CD4-positive, alpha-beta T cell treated with Interferon gamma for 1 hour (primary cell): Measurements from ENCODE around the gene BAAT.

ENCODE experiments used
- DNase-seq: peaks from one replicate; pipeline ENCODE4 v3.0.0-alpha.2; 2020

BAAT gene

GRCh38 chr9:101398068-101398929 lies 13.5 kb upstream of the BAAT start, which contains the start of the genes MRPL50 and ZNF189:
TSS of gene MRPL50 (minus strand) at chr9:101398618. CDS start at chr9:101398592, 26 bp downstream.
TSS of gene ZNF189 (plus strand) at chr9:101398851. CDS start at chr9:101399157, 306 bp downstream.
- DNase-seq: peak; percentile 99

GRCh38 chr9:101397746-101398067 lies 12.9 kb upstream of the BAAT start:
- DNase-seq: no peak

DNA sequence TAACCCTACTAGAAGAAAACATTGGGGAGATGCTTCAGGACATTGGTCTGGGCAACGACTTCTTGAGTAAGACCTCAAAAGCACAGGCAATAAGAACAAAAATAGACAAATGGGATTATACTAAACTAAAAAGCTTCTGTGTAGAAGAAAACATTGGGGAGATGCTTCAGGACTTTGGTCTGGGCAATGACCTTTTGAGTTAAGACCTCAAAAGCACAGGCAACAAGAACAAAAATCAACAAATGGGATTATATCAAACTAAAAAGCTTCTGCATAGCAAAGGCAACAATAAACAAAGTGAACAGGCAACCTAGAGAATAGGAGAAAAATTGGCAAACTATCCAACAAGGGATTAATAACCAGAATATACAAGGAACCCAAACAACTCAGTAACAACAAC lies 9.9 kb upstream of the BAAT start:
- no peak for DNase-seq

GRCh38 chr9:101393135-101393534 lies 8.3 kb upstream of the BAAT start:
- DNase-seq: no peak

GRCh38 chr9:101388507-101388993 lies 3.7 kb upstream of the BAAT start:
- no peak for DNase-seq

DNA sequence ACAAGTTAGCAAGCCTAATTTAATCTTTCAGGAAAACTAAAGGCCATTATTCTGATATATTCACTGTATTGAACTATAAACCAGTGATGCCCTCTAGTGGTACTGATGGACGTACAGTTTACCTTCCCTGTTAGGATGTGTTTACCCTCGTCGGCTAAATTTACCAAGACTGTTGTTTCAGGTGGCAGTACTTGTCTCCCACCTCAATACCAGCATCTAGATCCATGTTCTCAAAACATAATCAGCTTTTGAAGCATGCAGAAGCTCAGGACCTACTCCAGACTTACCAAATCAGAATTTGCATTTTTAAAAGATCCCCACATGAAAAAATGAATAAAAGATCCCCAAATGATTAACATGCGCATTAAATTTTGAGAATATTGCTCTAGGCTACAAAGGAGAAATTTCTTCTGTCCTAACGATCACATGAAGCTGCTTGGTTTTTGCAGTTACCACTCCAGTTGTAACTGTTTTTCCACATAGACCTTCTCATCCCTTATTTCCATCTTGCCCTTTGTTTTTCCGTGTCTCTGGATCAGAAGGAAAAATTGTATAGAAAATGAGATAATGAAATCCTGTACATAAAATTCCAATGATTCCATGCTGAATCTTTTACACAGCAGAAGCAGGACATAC lies 3.2 kb upstream of the BAAT start:
- no peak for DNase-seq

DNA sequence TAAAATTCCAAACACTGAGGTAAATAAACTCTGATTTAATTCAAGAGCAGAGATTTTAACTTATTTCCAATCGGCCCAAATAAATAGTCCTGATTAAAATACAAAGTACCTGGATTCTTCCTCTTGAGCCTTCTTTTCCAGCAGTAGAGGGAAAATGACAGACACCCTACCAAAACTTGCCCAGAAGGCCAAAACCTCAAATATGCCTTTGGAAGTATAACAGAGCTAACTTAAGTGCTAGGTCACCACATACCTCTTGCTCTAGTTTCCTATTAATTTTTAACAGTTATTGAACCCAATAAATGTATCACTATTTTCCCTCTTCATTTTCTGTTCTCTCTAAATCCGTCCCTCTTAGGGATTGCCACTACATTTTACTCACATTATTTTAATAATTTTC lies 1.4 kb downstream of the BAAT start:
- DNase-seq: no peak

- DNase-seq: no peak
These were observed 2.9 kb downstream of the BAAT start for GRCh38 chr9:101381833-101382342.

- no peak for DNase-seq
These were observed 3.7 kb downstream of the BAAT start for GRCh38 chr9:101381118-101381517.

DNA sequence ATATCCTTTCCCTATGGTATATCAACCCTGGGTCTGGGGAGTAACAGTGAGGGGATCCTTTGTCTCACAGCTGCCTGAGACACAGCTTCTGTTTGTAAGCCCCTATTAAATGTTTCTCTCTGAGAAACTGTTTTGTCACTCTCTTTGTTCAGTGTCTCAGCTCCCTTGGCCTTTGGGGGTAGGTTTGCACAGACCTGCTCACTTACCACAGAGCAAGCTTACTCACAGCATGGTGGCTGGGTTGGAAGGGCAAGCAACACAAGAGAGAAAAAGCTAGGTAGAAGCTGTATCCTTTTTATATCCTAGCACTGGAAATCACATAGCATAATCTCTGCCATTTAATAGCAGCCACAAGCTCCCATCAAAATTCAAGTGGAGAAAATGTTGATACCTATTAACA lies 4.5 kb downstream of the BAAT start:
- no peak for DNase-seq

GRCh38 chr9:101376111-101376848 lies 8.5 kb downstream of the BAAT start:
- DNase-seq: no peak

DNA sequence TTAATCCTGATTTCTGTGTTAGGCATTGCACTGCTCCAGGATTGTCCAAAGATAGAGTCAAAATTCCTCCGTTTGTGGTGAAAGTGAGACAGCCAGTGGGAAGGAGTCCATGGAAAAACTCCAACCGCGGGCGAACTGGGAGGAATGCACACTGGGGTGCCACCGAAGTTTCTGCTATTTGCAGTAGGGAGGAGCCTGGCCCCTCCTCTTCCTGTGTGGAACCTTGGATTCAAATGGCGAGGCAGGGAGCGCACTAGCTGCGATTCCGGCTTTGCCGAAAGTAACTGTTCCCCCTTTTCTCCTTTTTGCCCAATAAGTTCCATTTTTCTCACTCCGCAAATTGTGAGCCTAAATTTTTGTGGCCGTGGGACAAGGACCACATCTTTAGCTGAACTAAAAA lies 9.3 kb downstream of the BAAT start:
- DNase-seq: no peak

DNA sequence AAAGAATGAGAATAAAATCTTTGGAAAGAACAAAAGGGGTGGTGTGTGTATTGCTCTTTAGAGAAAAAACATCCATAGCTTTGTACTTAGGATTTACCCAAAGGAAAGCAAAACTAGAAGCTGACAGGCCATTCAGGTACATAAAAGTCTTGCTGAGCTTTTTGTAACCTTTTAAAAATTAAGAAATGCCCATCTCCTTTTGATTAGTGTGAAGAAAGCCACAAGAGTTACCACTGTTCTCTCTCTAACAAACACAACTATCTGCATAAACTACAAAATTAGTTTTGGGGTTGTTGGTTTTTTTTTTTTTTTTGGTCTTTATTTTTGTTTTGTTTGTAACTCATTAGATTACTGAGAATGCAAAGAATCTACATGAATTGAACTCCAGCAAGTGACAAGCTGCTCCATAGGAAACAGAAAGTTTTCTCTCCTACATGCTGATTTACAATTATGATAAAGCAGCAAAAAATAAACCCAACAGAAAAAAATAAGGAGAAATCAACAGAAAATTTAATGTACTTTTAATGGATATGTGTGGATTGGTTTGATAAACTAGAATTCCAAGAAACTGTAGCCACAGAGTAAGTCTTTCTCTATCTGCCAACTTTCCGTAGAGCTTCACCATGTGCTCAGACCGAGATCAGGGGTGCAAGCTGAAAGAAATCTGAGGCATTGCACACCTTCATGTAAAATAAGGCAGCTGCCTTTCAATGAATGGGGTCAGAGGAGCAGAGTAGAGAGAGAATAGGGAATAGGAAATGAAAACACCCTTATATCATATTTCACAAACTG lies 12.3 kb downstream of the BAAT start:
- DNase-seq: no peak

DNA sequence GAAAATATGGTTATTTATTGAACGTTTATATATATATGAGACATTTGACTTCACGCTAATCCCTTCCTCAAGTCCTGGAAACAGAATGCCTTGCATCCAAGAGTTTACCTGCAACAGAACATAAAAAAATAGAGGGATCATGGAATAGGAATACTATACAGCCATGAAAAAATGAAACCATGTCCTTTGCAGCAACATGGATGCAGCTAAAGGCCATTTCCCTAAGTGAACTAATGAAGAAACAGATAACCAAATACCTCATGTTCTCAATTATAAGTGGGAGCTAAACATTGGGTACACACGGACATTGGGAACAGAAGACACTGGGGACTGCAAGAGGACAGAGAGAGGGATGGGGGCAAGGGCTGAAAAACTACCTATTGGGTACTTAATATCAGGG lies 13.0 kb downstream of the BAAT start:
- no peak for DNase-seq

- DNase-seq: no peak
These were observed 14.8 kb downstream of the BAAT start for GRCh38 chr9:101369884-101370531.

- no peak for DNase-seq
These were observed 15.5 kb downstream of the BAAT start for GRCh38 chr9:101369286-101369685.

GRCh38 chr9:101367323-101367722 lies 17.5 kb downstream of the BAAT start:
- DNase-seq: no peak

GRCh38 chr9:101366038-101366756 lies 18.6 kb downstream of the BAAT start:
- no peak for DNase-seq

GRCh38 chr9:101365181-101365580 lies 19.6 kb downstream of the BAAT start:
- DNase-seq: no peak

DNA sequence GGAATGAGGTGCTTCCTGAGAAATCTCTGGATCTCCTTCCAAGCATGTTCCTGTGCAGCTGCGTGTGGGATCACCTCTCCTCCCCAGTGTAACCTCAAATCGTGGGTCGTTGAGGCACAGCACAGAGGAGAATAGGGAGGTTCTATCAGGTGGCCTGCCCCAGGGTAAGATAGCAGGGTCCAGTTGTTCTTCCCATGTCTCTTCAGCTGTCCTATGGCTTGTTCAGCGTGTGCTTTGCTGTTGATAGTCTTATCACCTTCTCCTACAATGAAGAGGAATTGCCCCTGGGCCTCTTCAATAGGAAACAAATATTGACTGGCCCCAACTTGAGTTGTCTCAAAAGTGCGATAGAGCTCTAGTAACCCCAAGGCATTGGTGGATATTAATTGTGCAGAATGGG lies 22.4 kb downstream of the BAAT start:
- no peak for DNase-seq

DNA sequence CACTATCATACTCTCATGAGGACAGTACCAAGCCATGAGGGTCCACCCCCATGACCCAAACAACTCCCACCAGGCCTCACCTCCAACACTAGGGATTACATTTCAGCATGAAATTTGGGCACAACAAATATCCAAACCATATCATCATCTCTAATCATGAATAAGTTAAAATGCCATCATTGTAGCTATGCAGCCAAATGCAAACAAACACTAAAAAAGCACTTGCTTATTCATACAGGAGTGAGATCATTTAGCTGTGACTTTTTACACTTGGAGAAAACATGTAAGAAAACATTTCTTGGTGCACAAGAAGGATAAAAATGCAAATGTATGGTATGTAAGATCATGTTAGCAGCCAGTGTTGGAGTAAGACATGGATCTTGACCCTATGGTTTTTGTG lies 24.2 kb downstream of the BAAT start:
- no peak for DNase-seq
